GM19193 (cell line): Measurements from ENCODE around the gene C3.

ENCODE experiments used
- POLR2A ChIP-seq: IDR thresholded peaks from 4 replicates; pipeline ENCODE4 v1.6.1; 2011; ENCODE audit not compliant: insufficient read depth, insufficient read length; ENCODE audit errors: extremely low read depth

C3 gene

DNA sequence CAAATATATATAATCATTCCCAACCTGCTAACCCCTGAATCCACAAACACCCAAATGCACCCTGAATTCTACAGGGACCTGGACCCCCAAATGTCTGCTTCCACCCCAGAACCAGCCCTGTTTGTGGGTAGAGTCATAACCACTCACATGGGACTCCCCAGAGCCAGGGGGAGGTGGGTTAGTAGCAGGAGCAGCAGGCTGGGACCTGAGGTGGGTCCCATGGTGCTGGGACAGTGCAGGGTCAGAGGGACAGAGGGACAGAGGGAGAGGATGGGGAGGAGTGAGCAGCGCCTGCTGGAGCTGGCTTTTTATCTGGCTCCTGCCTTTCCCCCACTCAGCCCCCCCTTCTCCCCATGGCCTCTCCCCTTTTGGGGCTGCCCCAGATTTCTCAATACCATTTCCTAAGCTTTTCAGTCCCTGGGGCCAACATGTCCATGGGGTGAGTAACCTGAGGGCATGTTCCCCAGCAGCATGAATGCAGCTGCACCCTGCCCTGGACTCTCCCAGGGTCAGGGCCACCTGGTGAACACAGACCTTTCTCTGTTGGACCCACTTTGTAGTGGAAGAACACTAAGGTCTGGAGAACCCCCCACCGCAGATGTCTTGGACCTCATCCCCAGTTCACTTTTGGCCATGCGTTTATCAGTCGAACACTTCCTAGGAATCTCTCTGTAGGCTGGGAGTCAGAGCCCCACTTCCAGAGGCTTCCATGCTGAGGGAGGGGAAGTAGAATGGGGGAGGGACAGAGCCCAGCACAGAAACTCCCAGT, at the start of gene C3:
TSS of gene C3 (minus strand) at position 282 of the 769 bp plus-strand sequence. CDS start at position 221, 61 bp downstream.
- no peak for TF ChIP-seq POLR2A

- TF ChIP-seq POLR2A, result no peak
Measured at GRCh38 chr19:6769006-6769619, 48.7 kb upstream of the C3 start.

GRCh38 chr19:6768236-6768785, 47.9 kb upstream of the C3 start:
- no peak for TF ChIP-seq POLR2A

- TF ChIP-seq POLR2A, result peak; percentile 53
Measured at GRCh38 chr19:6767357-6768235, 47.1 kb upstream of the C3 start, which contains the start of gene SH2D3A. SH2D3A (minus strand) TSS chr19:6767435; CDS start chr19:6763748, 3,687 bp downstream.

- no peak for TF ChIP-seq POLR2A
Measured at GRCh38 chr19:6767081-6767356, 46.6 kb upstream of the C3 start.

DNA sequence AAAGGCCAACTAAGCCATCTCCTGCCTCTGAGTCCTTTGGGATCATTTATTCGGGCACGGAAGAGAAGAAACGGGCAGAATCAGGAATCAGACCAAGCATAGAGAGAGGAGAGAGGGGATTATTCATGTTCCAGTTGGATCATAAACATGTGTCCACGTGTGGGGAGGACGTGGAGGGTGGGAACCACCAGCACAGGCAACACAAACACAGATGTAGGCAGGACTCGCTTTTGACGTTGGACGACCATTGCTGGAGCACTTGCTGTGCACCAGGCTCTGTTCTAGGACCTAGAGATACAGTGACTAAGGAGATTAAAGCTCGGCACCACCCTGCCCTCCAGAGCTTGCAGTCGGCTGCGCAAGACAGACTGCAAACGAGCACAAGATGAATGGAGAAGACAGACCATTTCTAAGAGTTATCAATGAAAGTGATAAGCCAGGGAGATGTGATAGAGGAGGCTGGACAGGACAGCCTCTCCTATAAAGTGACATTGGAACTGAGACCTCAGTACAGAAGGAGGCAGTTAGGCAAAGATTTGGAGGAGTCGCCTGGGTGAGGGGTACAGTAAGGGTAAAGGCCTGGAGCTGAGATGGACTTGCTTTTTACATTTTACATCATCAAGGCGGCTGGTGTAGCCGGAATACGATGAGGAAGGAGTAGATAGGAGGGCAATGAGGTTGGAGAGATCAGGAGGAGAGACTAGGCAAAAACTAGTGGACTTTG, 46.1 kb upstream of the C3 start:
- TF ChIP-seq POLR2A, result no peak

DNA sequence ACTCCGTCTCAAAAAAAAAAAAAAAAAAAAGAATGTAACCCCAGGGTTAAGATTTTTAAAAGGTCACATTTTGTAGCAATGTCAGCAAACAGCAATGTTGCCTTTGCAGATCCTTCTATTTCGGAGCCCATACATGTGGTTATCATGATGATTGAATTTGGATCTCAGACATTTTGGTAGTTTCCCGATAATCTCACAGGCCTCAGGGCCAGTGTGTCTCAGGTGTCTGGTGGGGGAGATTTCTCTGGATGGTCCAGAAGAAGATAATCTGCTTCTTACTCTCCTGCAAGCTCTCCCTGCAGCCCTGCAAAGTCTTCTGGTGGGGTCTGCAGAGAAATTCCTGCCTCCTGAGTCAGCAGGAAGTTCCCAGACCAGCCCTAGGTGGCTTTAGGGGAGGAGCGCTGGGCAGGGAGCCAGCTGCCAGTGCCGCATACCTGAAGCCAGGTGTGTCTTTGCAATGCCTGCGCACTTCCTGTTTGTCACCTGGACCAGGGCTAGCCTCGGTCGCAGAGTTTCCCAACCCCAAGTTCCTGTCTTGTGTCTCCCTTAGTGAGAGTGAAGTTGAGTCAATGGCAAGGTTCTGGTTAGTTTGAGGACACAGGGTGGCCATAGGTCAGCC, 45.4 kb upstream of the C3 start:
- no peak for TF ChIP-seq POLR2A

- no peak for TF ChIP-seq POLR2A
Measured at GRCh38 chr19:6761053-6761676, 40.7 kb upstream of the C3 start.

GRCh38 chr19:6760606-6761005, 40.2 kb upstream of the C3 start:
- no peak for TF ChIP-seq POLR2A

- no peak for TF ChIP-seq POLR2A
Measured at GRCh38 chr19:6754653-6755463, 34.4 kb upstream of the C3 start.

- no peak for TF ChIP-seq POLR2A
Measured at GRCh38 chr19:6754136-6754535, 33.7 kb upstream of the C3 start.

GRCh38 chr19:6753178-6754031, 33.0 kb upstream of the C3 start:
- TF ChIP-seq POLR2A, result peak; percentile 15
